Thyroid gland (tissue), 4 donors: ENCODE measurements around the gene CCDC86.

Source experiments
- CTCF ChIP-seq, 6 experiments: fragments of 200-600 bp in 3 of 6; fragments of 450-650 bp in 3 of 6; sonication (generic) in 3 of 6; IDR thresholded peaks; one replicate each; pipeline ENCODE4 v1.5.1; 2016 to 2019; ENCODE audit warnings: antibody characterized with exemption in 6 of 6, mild to moderate bottlenecking in 2 of 6, inconsistent platforms in 1 of 6, moderate library complexity in 1 of 6
- POLR2A ChIP-seq, 2 donors: fragments of 450-650 bp; IDR thresholded peaks; one replicate each; pipeline ENCODE4 v1.6.1; 2017; ENCODE audit warnings: antibody characterized with exemption in 2 of 2, mild to moderate bottlenecking in 2 of 2, moderate library complexity in 1 of 2

GRCh38 chr11:60852982-60853950 is 11.4 kb downstream of the CCDC86 start:
- TF ChIP-seq POLR2A (IDR thresholded peaks at IDR 0.05) (no peak), CTCF (IDR thresholded peaks at IDR 0.05) (no peak)
